GM18505 (cell line): ENCODE measurements around the gene CASTOR1.
A peak's percentile ranks its signal among the peaks of the same experiment; 100 is the strongest.

Experiments
- ATAC-seq: cut with Tn5 transposase; IDR thresholded peaks from one replicate; pipeline ENCODE4 v1.9.1; 2021; ENCODE audit not compliant: unreplicated experiment
- POLR2A ChIP-seq: IDR thresholded peaks from 4 replicates; pipeline ENCODE4 v1.6.1; 2011; ENCODE audit warnings: borderline replicate concordance; ENCODE audit not compliant: insufficient read depth, insufficient read length; ENCODE audit errors: extremely low read depth

CASTOR1 gene

DNA sequence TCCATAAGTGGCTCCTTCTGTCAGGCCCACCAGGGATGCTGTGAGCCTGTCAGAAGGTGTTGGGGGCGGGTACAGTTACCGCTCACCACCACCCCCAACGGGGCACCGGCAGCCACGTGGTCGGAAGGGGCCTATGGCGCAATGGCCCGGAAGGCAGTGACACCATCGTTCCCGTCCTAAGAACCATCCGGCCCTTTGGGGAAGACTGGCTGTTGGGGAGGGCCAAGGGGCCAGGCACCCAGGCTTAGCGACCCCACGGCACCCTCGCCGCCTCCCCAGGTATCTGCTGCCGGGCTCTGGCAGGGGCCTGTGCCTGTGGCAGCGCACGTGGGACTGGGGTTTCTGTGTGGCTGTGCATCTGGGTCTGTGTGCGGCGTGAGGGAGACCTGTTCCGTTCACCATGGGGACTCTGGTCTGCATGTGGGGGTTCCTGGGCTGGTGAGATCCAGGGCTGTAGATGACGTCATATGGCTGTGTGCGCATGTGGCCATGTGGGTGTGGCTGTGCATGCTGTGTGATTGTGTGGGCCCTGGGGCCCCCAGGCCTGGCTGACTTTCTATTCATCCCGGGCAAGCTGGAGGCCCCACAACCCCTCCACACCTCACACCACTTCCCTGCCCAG lies 23.4 kb downstream of the CASTOR1 start:
- TF ChIP-seq POLR2A: peak; percentile 79
- ATAC-seq: peak; percentile 39

DNA sequence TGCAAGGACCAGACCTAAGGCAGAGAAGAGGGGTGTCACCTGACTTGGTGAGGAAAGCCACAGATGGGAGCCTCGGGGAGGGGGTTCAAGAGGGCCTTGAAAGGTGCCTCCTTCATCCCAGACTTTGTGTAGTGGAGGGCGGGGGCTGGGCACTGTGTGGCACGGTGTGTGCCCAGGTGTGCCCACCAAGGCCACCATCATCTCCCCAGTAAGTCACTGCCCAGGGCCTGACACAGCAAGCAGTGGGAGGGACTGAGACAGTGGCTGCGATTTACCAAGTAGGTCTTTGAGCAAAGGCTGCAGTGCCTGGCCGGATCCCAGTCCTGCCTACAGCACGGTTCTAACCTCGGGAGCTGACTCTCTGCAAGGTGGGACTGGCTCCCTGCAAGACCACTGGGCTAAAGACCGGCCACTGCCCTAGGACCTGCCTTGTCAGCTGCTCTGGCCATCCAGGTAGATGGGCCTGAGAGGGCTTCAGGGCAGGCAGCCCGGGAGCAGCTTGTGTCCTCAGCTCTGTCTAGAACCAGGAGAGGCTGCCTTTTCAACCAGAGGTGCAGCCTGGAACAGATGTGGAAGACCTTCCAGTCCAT lies 24.1 kb downstream of the CASTOR1 start:
- no peak for ATAC-seq
- no peak for TF ChIP-seq POLR2A

DNA sequence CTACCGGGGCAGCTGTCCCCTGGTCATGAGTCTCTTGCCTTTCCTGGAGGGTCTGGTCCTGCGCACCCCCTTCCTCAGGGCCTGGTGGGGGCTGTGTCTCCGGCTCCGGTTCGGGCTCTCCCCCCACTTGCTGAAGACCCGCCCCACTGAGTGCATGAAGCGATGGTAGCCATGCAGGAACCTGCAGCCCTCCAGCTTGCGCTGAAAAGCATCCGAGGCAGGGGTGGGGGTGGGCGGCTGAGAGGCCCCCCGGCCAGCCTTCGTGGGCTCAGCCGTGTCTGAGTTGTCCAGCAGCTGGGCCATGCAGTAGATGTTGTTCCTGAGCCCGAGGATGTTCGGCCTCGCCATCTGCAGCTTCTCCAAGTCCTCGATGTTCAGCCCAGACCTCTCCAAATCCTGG lies 25.4 kb downstream of the CASTOR1 start:
- TF ChIP-seq POLR2A: no peak
- ATAC-seq: no peak

DNA sequence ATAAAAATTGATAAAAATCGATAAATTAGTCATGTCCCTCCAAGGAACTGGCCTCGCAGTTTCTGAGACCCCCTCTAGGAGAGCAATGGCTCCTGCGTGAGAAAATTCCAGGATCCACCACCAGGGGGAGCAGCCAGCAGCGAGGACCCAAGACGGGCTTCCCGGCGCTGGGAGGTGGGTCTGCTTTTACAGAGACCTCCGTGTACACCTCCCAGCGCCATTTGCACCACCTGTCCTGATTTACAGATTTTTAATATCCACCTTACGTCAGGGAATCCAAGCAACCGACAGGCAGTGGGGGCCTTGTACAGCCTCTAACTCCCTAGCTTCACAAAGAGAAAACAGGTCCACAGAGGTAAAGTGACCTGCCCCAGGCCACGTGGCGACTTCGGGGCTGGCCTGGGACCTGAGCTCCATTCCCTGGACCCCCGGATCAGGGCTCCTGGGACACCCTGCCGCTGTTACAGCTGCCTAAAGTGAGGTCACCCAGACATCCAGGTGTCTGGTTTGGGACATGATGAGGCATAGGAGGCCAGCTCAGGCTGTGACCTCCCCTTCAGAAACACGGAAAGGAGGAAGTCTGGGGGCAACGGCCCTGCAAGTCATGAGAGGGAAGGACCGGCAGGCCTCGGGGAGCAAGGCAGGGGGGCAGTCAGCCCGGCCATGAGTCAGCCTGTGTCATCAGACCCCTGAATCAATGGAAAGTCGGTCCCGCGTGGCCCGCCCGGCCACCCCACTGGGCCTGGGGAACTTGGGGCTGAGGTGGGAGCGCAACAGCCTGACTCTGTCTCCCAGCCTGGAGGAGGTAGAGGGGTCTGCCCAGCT lies 26.2 kb downstream of the CASTOR1 start:
- TF ChIP-seq POLR2A: no peak
- ATAC-seq: no peak

DNA sequence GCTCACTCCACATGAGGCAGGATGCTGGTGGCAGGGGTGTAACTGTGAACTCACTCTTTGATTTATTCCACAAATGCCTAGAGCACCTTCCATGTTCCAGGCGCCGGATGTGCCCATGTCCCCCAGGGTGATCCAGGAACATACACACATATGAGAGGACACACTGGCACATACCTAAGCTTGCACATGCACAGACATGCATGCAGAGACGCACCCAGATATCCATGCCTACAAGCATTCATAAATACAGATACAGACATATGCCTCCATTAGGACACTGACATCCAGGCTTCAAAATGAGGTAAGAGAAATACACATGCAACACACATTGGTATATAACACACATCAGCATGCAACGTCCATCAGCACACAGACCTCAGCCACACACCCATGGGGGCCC lies 27.2 kb downstream of the CASTOR1 start:
- ATAC-seq: no peak
- TF ChIP-seq POLR2A: no peak

DNA sequence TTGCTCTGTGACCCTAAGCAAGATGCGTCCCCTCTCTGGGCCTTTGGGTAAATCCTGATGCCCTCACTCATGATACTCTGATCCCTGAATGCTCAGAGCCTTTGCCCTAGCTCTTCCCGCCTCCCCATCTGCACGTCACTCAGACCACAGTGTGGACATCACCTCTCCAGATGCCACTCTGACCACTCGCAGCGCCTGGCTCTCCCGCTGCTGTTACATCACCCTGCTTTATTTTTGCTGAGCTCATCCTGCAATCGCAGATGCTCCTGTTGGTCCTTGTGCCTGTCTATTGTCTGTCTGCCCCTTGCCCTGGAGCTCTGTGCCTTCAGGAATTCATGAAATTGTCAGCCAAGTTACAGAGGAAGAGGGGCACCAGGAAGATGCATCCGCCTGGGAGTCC lies 28.2 kb downstream of the CASTOR1 start:
- no peak for ATAC-seq
- no peak for TF ChIP-seq POLR2A

DNA sequence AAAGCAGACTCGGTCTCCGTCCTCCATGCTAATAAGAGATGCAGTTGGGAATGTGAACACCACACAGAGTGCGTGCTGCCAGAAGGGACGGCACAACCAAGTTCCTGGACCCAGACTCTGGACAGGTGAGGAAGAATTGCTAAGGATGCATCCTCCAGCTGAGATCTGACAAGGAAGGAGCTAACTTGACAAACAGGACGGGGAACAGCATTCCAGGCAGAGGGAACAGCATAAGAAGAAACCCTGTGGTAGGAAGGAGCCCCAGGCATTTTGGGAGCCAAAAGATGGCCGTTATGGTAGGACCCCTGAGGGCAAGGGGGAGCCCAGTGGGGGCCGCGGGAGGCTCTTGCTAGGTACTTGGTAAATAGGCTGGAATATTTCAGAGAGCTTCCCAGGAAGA lies 28.6 kb downstream of the CASTOR1 start:
- no peak for TF ChIP-seq POLR2A
- no peak for ATAC-seq

DNA sequence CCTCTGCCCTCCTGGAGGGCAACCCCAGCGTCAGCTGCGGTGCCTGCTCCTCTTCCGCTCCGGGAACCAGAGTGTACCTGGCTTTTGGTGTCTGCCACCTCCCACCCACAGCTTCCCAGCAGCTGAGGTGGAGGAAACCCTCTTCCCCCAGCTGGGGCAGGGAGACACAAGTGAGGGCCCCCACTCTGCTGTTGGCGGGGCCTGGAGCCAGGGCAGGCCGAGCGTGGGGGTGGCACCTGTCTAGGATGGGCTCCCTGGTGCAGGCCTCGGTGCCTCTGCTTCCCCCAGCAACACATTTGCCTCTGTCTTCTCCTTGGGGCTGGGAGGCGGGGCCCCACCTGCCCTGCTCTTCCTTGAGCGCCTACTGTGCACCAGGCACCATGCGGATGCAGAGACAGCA lies 29.0 kb downstream of the CASTOR1 start:
- TF ChIP-seq POLR2A: no peak

DNA sequence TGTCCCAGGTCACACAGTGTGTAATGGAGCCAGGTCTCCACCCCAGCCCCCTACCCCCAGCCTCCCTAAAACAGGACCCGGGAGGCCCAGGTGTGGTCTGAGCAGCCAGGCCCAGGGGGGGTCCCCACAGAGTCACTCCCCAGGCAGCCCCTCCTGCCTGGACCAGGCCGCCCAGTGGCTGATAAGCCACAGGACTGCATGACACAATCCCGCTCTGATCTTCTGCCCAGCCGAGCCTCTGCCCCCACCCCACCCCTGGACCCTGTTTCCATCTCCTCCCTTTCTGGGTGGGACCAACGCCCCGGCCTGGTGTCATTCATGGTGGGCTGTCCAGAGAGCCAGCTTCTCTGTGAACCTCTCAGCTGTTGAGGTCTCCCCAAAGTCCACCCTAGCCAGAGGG lies 35.0 kb downstream of the CASTOR1 start:
- no peak for TF ChIP-seq POLR2A
- no peak for ATAC-seq

More for the DNA sequence above, 29.0 kb downstream of the CASTOR1 start:
- no peak for ATAC-seq

DNA sequence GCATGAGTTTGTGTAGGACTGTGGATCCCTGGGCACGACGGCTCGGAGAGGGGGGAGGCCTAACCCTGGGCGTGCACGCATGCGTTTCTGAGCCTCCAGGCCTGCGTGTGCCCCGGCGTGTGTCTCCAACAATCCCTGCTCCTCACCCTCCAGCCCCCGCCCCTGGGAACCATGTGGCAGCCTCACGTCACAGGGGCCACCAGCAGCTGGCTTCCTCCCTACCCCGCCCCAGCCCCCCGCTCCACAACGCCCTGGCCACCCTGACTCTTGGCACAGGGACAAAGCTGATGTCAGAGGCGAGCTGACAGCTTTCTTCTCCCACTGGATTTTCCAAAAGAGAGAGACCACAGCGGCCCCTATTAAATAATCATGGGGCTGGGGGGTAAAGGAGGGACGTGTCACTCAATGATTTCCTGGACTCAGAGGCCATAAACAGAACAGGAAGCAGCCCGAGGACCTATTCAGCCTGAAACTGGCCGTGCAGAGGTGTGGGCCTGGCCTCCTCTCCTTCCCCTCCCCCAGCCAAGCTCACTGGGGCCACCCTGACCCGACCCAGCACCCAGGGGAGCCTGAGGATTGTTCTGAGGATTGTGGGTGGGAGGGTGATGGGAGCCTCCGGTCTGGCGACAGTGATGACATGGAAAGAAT lies 36.0 kb downstream of the CASTOR1 start:
- no peak for TF ChIP-seq POLR2A
- no peak for ATAC-seq

DNA sequence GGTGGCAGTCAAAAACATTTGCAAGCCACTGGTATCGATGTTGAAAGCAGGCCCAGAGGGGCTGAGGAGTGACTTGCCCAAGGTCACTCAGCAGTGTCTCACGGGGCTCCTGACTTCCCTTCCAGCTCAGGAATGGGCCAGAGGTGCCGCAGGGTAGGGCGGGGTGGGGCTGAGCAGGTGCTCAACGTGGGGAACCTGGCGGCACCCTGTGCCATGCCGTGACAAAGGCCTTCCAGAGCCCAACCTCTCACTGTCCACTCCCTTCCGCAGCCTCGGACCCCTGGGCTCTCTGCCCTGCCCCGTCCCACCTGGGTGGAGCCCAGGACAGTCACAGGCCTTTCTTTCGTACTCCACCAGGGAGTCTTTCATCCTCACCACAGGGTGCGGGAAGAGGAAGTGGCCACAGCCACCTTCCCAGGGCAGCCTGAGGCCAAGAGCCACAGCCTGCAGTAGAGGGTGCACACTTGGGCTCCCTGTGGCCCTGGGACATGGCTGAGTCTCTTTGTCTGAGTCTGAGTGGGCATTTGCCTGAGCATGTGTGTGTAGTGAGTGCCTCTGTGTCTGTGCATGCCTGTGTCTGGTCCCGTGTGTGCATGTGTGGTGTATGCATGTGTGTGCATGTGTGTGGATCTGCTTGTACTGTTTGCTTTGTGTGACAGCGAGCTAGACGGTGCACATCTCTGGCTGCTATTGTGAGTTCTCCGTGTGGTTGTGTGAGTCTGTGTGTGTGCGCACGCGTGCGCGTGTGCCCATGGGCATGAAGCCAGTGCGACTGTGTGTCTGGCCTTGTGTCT lies 36.7 kb downstream of the CASTOR1 start:
- ATAC-seq: no peak
- TF ChIP-seq POLR2A: no peak

DNA sequence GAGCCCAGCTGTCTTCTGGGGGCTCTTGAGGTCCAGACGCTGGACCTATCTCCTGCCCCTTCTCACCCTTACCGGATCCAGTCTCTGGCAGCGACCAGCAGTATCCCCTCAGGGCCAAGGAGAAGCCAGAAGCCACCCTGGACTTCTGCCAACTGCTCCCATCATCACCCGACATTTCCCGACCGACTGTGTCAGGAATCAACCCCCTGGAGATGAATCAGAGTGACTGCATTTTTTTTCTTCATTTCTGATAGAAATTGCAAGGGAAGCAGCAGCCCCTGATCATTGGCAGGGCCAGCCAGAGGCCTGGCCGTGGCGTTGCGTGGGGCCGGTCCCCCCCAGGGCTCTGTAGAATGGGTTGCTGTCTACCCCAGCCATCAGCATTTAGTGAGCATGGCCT lies 37.6 kb downstream of the CASTOR1 start:
- no peak for ATAC-seq
- TF ChIP-seq POLR2A: no peak
